Type B pancreatic cell (in vitro differentiated cells): ENCODE results near the gene XXYLT1. TPM values are rescaled to one million over a fixed set of nuclear protein-coding genes. Genes with fewer than 3 reads are reported as not detected.

Experiments
- DNase-seq: peaks from one replicate; pipeline ENCODE4 v3.0.0; 2021; ENCODE audit warnings: mixed read lengths; ENCODE audit not compliant: unreplicated experiment; ENCODE audit errors: extremely low spot score
- H3K27ac Mint-ChIP-seq: 2 replicates; pipeline ENCODE4 v1.8.0; 2021; ENCODE audit warnings: mild to moderate bottlenecking, mixed read lengths
- H3K27me3 Mint-ChIP-seq: 2 replicates; pipeline ENCODE4 v1.8.0; 2021; ENCODE audit warnings: mixed read lengths
- H3K36me3 Mint-ChIP-seq: 2 replicates; pipeline ENCODE4 v1.8.0; 2021; ENCODE audit warnings: mixed read lengths
- H3K4me1 Mint-ChIP-seq: one replicate; pipeline ENCODE4 v1.8.0; 2021; ENCODE audit warnings: mixed read lengths; ENCODE audit not compliant: unreplicated experiment
- H3K4me3 Mint-ChIP-seq: 2 replicates; pipeline ENCODE4 v1.8.0; 2021; ENCODE audit warnings: mild to moderate bottlenecking, mixed read lengths
- H3K9me3 Mint-ChIP-seq: 2 replicates; pipeline ENCODE4 v1.8.0; 2021; ENCODE audit warnings: mixed read lengths
- CTCF ChIP-seq: fragments of 200-600 bp; sonication (generic); conservative IDR thresholded peaks from 2 replicates; pipeline ENCODE4 v1.5.0; 2021; ENCODE audit warnings: antibody characterized with exemption, mild to moderate bottlenecking
- total RNA-seq: library from RNA; stranded (reverse); gene quantifications from 2 replicates; pipeline ENCODE4 v1.2.1, GENCODE V29; 2021; ENCODE audit warnings: low replicate concordance

Gene XXYLT1
- total RNA-seq, 1 donor from 2014 or later = 27.0 TPM

GRCh38 chr3:195170496-195170895 lies 100.5 kb downstream of the XXYLT1 start:
- H3K27me3 Mint-ChIP-seq = no peaks in the 10 kb centered on the region
- peaks cover 12% of the 10 kb centered on the region for H3K4me1 Mint-ChIP-seq
- no peak for TF ChIP-seq CTCF
- no peak overlapping the region for H3K4me3 Mint-ChIP-seq
- peaks cover 6% of the 10 kb centered on the region for H3K9me3 Mint-ChIP-seq
- no peak overlapping the region for H3K27ac Mint-ChIP-seq
- DNase-seq = no peak
- H3K36me3 Mint-ChIP-seq = peaks cover 5% of the 10 kb centered on the region

GRCh38 chr3:195169011-195169649 lies 101.8 kb downstream of the XXYLT1 start:
- no peak for DNase-seq
- peaks cover 20% of the 10 kb centered on the region for H3K4me1 Mint-ChIP-seq
- no peak for TF ChIP-seq CTCF
- no peaks in the 10 kb centered on the region for H3K36me3 Mint-ChIP-seq
- H3K27ac Mint-ChIP-seq = no peak overlapping the region
- H3K9me3 Mint-ChIP-seq = no peaks in the 10 kb centered on the region
- no peaks in the 10 kb centered on the region for H3K27me3 Mint-ChIP-seq
- no peak overlapping the region for H3K4me3 Mint-ChIP-seq

- peaks cover 24% of the 10 kb centered on the region for H3K4me1 Mint-ChIP-seq
- H3K27ac Mint-ChIP-seq = no peak overlapping the region
- no peaks in the 10 kb centered on the region for H3K27me3 Mint-ChIP-seq
- no peak overlapping the region for H3K4me3 Mint-ChIP-seq
- H3K36me3 Mint-ChIP-seq = no peaks in the 10 kb centered on the region
- H3K9me3 Mint-ChIP-seq = no peaks in the 10 kb centered on the region
- no peak for DNase-seq
- TF ChIP-seq CTCF = no peak
Observed at GRCh38 chr3:195168009-195168762, 102.8 kb downstream of the XXYLT1 start.

- TF ChIP-seq CTCF = no peak
- Mint-ChIP-seq H3K9me3 (no peaks in the 10 kb centered on the region), H3K27me3 (no peaks in the 10 kb centered on the region), H3K4me3 (no peak overlapping the region), H3K36me3 (no peaks in the 10 kb centered on the region), H3K4me1 (peaks cover 31% of the 10 kb centered on the region), H3K27ac (no peak overlapping the region)
- DNase-seq = no peak
Observed at GRCh38 chr3:195165790-195166189, 105.2 kb downstream of the XXYLT1 start.

GRCh38 chr3:195165265-195165609 lies 105.7 kb downstream of the XXYLT1 start:
- Mint-ChIP-seq H3K4me1 (peaks cover 36% of the 10 kb centered on the region), H3K36me3 (no peaks in the 10 kb centered on the region), H3K27ac (no peak overlapping the region), H3K27me3 (no peaks in the 10 kb centered on the region), H3K4me3 (no peak overlapping the region), H3K9me3 (no peaks in the 10 kb centered on the region)
- TF ChIP-seq CTCF = no peak
- DNase-seq = no peak
